HCEC 1CT (cell line): ENCODE measurements around the gene CCPG1.

Source experiments
- DNase-seq: peaks from one replicate; pipeline ENCODE4 v3.0.0-alpha.2; 2017

Gene CCPG1

DNA sequence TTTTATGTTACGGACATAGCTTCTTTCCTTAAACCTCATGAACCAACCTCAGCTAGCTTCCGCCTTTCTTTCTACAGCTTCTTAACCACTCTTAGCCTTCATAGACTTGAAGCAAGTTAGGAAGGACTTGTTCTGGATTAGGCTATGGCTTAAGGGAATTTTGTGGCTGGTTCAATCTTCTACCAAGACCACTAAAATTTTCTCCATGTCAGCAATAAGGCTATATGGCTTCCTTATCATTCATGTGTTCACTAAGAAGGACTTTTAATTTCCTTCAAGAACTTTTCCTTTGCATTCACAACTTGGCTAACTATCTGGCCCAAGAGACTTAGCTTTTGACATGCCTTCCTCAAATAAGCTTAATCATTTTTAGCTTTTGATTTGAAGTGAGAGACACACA is 24.5 kb downstream of the CCPG1 start:
- no peak for DNase-seq

DNA sequence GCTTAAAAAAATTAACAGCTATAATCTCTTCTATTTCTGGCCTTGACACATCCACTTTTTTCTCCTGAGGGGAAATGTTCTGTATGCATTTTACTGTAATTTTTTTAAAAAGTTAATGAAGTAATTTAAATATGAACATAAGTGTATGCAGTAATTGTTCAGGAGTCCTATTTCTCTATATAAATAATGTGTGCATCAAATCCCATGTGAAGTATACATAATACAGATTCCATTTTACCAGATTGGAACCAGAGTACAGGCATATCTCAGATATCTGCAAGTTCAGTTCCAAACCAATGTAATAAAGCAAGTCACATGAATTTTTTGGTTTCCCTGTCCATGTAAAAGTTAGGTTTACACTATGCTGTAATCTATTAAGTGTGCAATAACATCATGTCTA is 26.6 kb downstream of the CCPG1 start:
- DNase-seq = no peak

DNA sequence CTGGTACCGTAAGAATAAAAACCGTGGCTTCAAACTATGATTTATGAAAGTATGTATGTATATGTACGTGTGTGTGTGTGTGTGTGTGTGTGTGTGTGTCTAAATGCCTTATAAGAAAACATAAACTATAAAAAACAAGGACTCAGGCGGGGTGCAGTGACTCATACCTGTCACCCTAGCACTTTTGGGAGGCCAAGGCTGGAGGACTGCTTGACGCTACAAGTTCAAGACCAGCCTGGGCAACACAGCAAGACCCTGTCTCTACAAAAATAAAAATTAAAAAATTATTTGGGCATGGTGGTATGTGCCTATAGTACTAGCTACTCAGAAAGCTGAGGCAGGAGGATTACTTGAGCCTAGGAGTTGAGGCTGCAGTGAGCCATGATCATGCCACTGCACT is 29.1 kb downstream of the CCPG1 start:
- DNase-seq = no peak

DNA sequence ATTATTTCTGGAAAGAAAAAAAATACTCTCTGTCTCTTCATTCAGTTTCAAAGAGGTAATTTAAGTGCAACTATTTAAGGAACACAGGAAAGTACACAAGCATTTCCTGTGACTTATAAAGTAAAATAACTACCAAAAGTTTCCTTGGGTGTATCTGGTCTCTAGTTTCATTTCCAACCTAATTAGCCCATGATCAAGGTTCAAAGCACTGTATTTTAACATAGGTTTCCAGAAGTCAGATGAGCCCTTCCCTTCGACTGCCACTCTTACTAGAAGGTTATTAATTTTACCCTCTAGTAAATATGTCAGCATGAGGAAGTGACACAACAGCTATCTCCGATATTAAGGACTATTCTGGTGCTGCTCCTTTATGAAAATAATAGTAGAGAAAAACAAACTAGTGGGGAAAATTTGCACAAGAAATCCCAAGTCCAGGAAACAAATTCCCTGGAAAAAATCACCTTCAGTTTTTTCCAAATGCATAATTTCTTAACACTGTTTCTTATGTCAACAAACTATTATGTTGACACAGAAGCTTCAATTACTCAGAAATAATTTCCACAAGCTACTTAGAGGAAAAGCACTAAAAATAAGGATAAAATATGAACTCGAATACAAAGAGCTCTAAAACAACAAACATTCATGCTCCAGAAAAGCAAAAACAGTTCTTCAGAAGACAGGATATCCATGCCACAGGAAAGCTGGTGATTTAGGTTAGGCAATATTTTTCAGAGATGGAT is 35.3 kb downstream of the CCPG1 start:
- DNase-seq = no peak

DNA sequence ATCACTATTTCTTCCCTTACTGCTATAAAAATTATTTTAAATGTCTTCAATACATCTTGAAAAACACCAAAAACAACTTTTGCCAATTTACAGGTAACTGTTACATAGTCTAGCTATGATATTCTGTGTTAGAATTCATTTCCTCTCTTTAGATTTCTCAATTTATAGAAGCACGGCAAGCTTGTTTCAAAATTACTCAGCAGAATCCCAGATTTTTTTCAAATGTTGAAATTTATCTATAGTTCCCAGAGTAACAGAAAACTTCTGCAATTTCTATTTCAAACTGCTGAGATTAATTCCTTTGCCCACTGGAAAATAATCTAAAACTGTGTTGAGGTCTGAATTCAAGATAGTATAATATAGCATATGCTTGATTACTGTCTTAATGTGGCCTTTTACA is 41.2 kb downstream of the CCPG1 start:
- DNase-seq = no peak

DNA sequence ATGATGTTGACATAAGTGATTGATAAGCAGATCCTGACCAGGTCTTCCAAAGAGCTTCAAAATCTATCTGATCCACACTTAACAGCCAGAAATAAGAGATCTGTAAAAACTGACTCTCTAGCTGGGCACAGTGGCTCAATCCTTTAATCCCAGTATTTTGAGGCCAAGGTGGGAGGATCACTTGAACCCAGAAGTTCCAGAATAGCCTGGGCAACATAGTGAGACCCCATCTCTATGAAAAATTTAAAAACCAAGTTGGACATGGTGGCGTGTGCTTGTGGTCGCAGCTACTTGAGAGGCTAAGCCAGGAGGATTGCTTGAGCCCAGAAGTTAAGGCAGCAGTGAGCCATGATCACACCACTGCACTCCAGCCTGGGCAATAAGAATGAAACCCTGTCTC is 45.5 kb downstream of the CCPG1 start:
- no peak for DNase-seq

DNA sequence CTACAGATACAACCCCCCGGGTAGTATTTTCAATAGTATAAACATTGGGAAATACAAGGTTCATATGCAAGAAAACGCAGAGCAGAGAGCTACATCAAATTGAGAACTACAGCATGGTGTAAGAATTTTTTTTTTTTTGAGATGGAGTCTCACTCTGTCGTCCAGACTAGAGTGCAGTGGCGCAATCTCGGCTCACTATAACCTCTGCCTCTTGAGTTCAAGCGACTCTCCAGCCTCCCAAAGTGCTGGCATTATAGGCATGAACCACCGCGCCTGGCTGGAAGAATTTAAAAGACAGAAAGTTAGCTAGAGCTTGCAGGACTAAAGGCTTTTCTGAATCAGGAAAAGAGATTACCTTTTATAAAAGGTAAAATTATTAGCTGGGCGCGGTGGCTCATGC is 47.1 kb downstream of the CCPG1 start:
- DNase-seq = no peak

DNA sequence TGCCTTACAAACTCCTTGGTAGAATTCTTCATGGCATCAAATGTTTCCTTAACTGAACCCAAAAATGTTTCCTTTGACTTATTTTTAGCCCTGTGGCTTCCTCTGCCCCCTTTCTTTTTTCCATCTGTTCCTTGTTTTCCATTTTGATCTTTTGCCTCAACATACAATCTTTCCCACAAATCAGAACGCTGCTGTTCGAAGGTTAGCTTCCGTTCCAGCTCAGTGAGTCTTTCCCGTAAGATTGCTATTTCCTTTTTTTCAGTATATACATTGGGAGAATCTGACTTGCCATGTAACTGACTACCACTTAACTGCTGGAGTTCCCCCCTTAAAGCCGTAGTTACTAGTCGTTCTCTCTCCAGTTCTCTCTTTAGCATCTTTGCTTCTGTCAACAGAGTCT is 47.9 kb downstream of the CCPG1 start:
- DNase-seq = no peak

DNA sequence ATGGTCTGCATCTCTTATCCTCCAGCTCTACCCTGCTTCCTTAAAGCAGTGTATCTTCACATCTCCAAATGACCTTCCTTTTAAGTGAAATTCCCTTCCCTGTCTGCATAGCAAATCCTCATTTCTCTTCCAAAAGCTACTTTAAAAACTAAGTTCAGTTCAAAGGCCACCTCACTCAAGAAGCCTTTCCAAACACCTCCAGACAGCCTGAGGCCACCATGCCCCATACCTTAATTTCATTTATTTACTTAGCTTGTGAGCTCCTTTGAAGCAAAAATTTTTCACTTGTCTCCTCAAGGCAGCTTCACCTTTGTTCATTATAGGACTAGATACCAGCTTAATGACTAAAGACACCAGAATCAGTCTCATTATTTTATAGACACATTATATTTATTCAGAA is 49.7 kb downstream of the CCPG1 start:
- no peak for DNase-seq

DNA sequence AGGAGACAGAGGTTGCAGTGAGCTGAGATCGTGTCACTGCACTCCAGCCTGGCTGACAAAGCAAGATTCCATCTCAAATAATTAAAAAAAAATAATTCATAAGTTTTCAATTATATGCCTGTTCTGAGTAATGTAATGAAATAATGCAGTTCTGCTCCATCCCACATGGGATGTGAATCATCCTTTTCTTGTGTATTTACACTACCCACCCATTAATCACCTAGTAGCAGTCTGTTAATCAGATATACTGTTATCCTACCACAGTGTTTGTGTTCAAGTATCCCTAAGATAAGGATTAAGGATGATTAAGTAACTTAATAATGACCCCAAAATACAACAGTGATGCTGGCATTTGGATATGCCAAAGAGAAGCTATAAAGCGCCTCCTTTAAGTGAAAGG is 50.4 kb downstream of the CCPG1 start:
- DNase-seq = peak; percentile 86

DNA sequence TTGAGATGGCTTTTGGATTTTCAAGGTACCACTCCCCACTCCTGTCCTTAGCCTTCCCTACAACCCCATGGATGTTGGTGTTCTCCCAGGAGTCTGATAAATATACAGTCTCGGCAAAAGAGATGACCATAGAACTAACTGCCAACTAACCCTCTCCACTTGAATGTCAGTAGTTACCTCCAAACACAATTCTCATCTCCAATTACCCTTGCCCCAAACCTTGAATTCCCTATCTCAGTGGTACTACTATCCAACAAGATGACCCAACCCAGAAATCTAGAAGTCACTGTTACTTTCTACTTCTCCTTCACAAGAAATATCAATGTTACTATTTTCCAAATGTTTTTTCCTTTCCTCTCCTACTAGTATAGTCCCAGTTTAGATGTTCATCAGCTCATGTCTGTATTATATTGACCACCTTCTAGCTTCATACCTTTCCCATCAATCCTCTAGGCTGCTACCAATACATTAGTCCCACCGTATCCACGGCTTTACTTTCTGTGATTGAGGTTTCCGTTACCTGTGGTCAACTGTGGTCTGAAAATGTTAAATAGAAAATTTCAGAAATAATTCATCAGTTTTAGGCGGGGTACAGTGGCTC is 51.1 kb downstream of the CCPG1 start:
- no peak for DNase-seq

DNA sequence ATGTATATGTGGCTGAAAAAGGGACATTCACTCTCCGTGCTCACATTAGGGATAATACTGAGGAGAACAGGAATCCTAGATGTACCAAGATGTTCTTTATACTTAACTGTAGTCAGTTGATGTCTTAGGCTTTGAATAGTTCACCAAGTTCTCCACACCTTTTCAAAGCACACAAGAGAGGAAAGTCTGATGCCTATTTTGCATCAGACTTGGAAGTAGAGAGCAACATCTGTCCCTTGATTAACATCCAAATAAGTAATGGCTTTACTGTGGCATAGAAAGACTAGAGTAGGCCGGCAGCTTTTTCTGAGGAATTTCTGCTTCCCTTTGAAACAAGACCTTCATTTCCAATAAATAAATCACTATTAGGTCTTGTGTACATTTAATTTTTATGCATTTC is 55.1 kb downstream of the CCPG1 start:
- DNase-seq = no peak

DNA sequence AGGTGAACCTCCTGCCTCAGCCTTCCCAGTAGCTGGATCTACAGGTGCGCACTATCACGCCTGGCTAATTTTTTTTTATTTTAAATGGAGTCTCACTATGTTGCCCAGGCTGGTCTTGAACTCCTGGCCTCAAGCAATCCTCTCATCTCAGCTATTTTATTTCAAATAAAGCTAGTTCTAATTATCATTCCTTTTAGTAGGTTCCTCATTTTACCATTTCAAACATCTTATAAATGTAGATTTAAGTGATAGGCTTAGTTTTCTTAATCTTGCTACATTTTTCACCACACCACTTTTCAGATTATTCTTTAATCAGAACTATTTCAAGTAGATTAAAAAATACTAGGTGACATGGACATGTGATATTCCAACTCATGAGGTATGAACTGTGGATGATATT is 58.9 kb downstream of the CCPG1 start:
- DNase-seq = no peak

DNA sequence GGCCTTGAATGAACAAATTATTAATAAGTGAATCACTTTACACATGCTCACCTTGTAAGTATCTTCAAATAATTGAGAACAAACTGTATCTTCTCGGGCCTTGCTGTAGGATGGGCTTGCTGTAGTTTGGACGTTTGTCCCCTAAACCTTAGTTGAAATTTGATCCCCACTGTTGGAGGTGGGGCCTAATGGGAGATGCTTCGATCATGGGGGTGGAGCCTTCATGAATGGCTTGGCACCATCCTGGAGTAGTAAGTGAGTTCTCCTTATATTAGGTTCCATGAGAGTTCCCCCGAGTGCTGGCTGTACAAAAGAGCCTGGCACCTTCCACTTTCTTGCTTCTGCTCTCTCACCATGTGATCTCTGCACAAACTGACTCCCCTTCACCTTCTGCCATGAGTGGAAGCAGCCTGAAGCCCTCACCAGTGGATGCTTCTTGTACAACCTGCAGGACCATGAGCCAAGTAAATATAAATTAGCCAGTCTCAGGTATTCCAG is 59.8 kb downstream of the CCPG1 start:
- DNase-seq = no peak

DNA sequence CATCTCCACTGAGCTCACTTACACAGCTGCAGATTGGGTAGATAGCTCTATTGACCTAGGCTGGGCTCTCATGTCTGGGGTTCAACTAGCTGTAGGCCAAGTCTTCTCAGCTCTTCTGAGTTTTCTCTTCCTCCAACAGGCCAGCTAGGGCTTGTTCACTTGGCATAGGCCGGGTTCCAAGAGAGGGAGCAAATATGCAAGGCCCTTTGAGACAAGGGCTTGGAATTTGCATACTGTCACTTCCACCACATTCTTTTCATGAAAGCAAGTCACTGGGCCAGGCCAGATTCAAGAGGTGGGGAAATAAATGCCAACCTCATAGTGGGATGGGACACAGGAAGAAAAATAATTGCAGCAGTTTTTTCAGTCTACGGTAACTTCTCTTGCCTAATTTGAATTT is 64.0 kb downstream of the CCPG1 start:
- DNase-seq = no peak

DNA sequence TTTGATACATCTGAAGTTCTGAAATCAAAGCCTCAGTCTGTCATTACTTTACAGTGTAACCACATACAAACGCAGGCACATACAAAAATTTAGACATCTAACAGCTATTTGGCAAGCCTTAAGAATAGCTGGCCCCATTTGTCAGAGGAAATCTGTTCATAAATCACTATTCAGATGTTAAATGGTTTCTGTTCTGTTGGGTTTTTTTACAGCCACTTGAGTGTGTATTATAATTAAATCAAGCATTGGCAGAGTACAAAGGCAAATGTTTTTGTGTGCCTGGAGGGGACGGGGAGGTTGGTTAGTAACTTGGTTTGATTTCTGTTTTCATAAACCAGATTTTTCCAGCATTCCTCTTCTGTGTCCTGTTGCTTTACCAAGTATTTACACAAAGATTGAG is 65.0 kb downstream of the CCPG1 start:
- no peak for DNase-seq

DNA sequence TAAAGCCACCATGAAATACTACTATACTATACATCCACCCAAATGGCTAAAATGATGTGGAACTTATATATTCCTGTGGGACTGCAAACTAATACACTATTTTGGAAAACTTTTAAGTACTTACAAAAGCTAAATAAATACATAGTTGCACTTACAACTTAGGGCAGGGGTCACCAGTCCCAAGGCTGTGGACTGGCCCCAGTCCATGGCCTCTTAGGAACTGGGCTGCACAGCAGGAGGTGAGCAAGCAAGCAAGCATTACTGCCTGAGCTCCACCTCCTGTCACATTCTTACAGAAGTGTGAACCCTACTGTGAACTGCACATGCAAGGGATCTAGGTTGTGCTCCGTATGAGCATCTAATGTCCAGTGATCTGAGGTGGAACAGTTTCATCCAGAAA is 71.0 kb downstream of the CCPG1 start:
- DNase-seq = no peak

DNA sequence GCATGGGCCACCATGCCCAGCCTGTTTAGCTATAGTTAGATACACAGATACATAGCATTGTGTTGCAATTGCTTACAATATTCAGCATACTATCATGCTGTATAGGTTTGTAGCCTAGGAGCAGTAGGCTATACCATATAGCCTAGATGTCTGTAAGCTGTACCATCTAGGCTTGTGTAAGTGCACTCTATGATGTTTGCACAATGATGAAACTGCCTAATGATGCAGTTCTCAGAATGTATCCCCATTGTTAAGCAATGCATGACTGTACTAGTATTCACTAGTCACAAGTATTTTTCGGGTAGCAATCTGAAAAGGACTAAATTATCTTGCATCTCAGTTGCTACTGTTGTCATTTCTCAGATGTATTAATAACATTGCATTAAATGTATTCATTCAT is 73.2 kb downstream of the CCPG1 start:
- DNase-seq = peak; percentile 86

DNA sequence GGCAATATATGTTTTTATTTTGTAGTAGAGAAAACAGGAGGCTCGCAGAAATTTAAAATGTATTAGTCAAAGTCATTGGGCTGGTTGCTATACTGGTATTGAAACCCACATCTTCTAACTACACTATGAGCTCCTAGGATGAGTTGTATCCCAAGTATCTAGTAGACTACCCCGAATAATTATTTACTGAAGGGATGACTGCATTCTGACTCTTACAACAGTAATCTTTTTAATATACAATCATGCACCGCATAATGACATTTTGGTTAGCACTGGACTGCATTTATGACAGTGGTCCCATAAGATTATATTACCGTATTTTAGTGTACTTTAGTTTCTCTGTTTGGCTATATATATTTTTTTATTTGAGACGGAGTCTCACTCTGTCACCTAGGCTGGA is 73.8 kb downstream of the CCPG1 start:
- peak; percentile 90 for DNase-seq

DNA sequence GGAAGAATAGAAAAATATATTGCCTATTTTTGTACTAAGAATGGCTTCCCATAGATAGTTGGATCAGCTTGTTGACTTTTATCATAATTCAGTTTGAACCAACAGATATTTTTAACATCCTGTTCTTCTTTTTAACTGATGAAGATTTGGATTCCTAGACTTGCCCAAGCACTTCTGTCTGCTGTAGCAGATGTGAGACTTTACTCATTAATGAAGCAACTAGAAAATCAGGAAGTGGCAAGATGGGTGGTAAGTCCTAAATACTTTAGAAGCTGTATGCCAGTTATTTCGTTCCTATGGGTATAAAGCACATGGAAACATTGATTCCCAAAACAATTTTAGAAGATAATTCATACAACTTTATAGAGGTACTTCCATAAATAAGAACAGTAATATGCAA is 80.8 kb downstream of the CCPG1 start:
- DNase-seq = no peak

DNA sequence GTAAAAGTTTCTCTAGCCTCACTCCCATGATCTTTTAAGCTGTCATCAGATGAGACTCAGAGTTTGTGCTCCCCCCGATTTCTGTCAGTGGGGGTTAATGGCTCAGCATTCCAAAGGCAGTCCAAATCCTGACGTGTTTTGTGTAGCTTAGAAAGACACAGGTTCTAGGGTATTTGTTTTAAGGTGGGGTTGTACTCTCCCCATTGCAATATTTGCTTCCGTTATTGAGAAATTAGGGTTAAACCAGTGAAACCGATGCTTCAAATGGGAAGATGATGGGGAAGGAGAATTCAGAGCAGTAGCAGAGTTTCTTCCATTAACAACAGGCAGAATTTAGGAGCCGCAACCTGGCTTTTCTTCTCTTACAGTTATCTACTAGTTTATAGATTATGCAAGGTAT is 85.7 kb downstream of the CCPG1 start:
- DNase-seq = no peak

DNA sequence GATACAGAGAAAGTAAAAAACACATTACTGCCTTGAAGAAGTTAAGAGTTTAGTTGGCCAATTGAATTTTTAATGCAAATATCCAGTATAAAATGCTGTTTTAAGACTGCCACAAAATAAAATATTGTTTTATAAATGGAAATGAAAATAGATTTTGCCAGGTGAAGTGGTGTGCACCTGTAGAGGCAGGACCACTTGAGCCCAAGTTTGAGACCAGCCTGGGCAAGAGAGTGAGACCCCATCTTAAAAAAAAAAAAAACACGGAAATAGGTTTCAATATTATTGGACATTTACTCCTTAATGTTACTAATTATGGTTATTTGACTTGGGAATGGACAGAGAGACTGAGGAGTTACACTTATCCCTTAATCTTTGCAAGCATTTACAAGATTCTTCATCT is 87.2 kb downstream of the CCPG1 start:
- no peak for DNase-seq

DNA sequence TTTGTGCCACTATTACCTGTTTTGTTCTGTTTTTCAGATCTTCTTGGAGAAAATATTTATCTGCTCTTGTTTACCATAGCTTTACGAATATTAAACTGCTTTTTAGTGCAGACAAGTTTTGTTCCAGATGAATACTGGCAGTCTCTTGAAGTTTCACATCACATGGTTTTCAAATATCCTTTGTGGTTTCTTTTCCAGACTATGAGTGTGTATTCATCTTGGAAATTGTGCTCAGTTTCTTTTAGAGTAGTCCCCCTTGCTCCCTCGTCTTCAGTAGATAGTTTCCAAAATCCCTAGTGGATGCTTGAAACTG is 88.0 kb downstream of the CCPG1 start:
- no peak for DNase-seq

DNA sequence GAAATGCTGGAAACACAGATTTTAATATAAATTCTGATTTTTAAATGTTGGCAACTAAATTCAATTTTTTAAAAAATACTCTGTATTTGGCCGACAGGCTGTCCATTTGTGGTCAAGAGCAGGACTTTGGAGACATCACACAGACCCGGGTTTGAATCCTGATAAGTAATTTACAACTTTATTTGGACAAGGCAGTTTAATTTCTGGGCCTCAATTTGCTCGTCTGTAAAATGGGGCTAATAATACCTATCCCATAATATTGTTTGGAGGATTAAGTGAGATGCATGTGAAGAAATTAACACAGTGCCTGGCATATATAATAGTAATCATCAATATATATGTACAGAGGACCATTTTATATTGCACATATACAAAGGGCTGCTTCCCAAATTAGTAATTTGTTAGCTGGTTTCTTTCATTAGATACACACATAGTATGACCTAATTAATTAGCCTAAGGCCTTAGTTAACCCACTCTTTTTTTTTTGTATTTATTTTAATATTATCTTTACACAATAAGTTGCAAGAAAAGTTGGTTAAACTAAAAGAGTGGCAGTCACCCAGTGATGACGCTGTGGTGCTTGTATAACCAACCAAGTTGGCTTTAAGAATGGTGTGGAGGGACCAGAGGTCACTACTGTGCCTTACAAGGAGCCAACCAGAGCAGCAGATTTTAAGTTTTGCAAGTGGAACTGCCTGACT is 88.5 kb downstream of the CCPG1 start:
- peak; percentile 33 for DNase-seq
